ENCODE results near the gene OR9I1. TPM values are rescaled to one million over a fixed set of nuclear protein-coding genes. Genes with fewer than 3 reads are reported as not detected.

OR9I1 gene
- polyA plus RNA-seq, 4 donors, result not detected

GRCh38 chr11:58133309-58134076 is 8.2 kb upstream of the OR9I1 start:
- Histone ChIP-seq H3K9me3 (ENCODE audit: control insufficient read depth in 2 of 2, insufficient read depth in 1 of 2, low read depth in 1 of 2, low read length in 1 of 2) (no peaks in the 10 kb centered on the region), H3K36me3 (ENCODE audit: control insufficient read depth in 3 of 3, insufficient read depth in 2 of 3, low read depth in 1 of 3, low read length in 3 of 3) (no peaks in the 10 kb centered on the region), H3K27ac (ENCODE audit: low read depth in 1 of 3, low read length in 2 of 3) (peak overlapping the region in 1 of 3 donors; percentile 31), H3K4me1 (ENCODE audit: control insufficient read depth in 3 of 3, insufficient read depth in 2 of 3, low read depth in 1 of 3, low read length in 2 of 3) (peaks cover 0 to 3% (median 0%) of the 10 kb centered on the region in 3 donors), H3K4me3 (ENCODE audit: low read depth in 1 of 3, low read length in 3 of 3) (no peak overlapping the region), H3K27me3 (ENCODE audit: control insufficient read depth in 3 of 3, insufficient read depth in 3 of 3, low read length in 3 of 3) (peaks cover 0 to 2% (median 0%) of the 10 kb centered on the region in 3 donors)
- DNase-seq, result peak; percentile 56 to 65
- FAIRE-seq, result no peak
- 22 to 57% (median 45%) methylated on average over 7 of the region's 7 CpGs for WGBS, 3 donors

- DNase-seq (no peak), FAIRE-seq (no peak)
- Histone ChIP-seq H3K36me3 (ENCODE audit: control insufficient read depth in 3 of 3, insufficient read depth in 2 of 3, low read depth in 1 of 3, low read length in 3 of 3) (no peaks in the 10 kb centered on the region), H3K4me1 (ENCODE audit: control insufficient read depth in 3 of 3, insufficient read depth in 2 of 3, low read depth in 1 of 3, low read length in 2 of 3) (no peaks in the 10 kb centered on the region), H3K27ac (ENCODE audit: low read depth in 1 of 3, low read length in 2 of 3) (no peak overlapping the region), H3K27me3 (ENCODE audit: control insufficient read depth in 3 of 3, insufficient read depth in 3 of 3, low read length in 3 of 3) (no peaks in the 10 kb centered on the region), H3K9me3 (ENCODE audit: control insufficient read depth in 2 of 2, insufficient read depth in 1 of 2, low read depth in 1 of 2, low read length in 1 of 2) (no peaks in the 10 kb centered on the region), H3K4me3 (ENCODE audit: low read depth in 1 of 3, low read length in 3 of 3) (no peak overlapping the region)
Observed at GRCh38 chr11:58127350-58127749, 2.0 kb upstream of the OR9I1 start.

- DNase-seq (no peak), FAIRE-seq (no peak)
- Histone ChIP-seq H3K27ac (ENCODE audit: low read depth in 1 of 3, low read length in 2 of 3) (no peak overlapping the region), H3K4me3 (ENCODE audit: low read depth in 1 of 3, low read length in 3 of 3) (no peak overlapping the region), H3K27me3 (ENCODE audit: control insufficient read depth in 3 of 3, insufficient read depth in 3 of 3, low read length in 3 of 3) (no peaks in the 10 kb centered on the region), H3K9me3 (ENCODE audit: control insufficient read depth in 2 of 2, insufficient read depth in 1 of 2, low read depth in 1 of 2, low read length in 1 of 2) (no peaks in the 10 kb centered on the region), H3K4me1 (ENCODE audit: control insufficient read depth in 3 of 3, insufficient read depth in 2 of 3, low read depth in 1 of 3, low read length in 2 of 3) (no peaks in the 10 kb centered on the region), H3K36me3 (ENCODE audit: control insufficient read depth in 3 of 3, insufficient read depth in 2 of 3, low read depth in 1 of 3, low read length in 3 of 3) (no peaks in the 10 kb centered on the region)
- WGBS, 3 donors, result 74 to 78% (median 78%) methylated on average over 1 of the region's 1 CpG
Observed at GRCh38 chr11:58121096-58121495, 4.2 kb downstream of the OR9I1 start.

- Histone ChIP-seq H3K9me3 (ENCODE audit: control insufficient read depth in 2 of 2, insufficient read depth in 1 of 2, low read depth in 1 of 2, low read length in 1 of 2) (peaks cover 0 to 2% of the 10 kb centered on the region in 2 donors), H3K4me3 (ENCODE audit: low read depth in 1 of 3, low read length in 3 of 3) (no peak overlapping the region), H3K27ac (ENCODE audit: low read depth in 1 of 3, low read length in 2 of 3) (no peak overlapping the region), H3K4me1 (ENCODE audit: control insufficient read depth in 3 of 3, insufficient read depth in 2 of 3, low read depth in 1 of 3, low read length in 2 of 3) (no peaks in the 10 kb centered on the region), H3K27me3 (ENCODE audit: control insufficient read depth in 3 of 3, insufficient read depth in 3 of 3, low read length in 3 of 3) (no peaks in the 10 kb centered on the region), H3K36me3 (ENCODE audit: control insufficient read depth in 3 of 3, insufficient read depth in 2 of 3, low read depth in 1 of 3, low read length in 3 of 3) (no peaks in the 10 kb centered on the region)
- no peak for DNase-seq
- no peak for FAIRE-seq
- 84 to 94% (median 89%) methylated on average over 2 of the region's 2 CpGs for WGBS, 3 donors
Observed at GRCh38 chr11:58097437-58097836, 27.9 kb downstream of the OR9I1 start.

- Histone ChIP-seq H3K4me1 (ENCODE audit: control insufficient read depth in 3 of 3, insufficient read depth in 2 of 3, low read depth in 1 of 3, low read length in 2 of 3) (no peaks in the 10 kb centered on the region), H3K4me3 (ENCODE audit: low read depth in 1 of 3, low read length in 3 of 3) (no peak overlapping the region), H3K27ac (ENCODE audit: low read depth in 1 of 3, low read length in 2 of 3) (no peak overlapping the region), H3K36me3 (ENCODE audit: control insufficient read depth in 3 of 3, insufficient read depth in 2 of 3, low read depth in 1 of 3, low read length in 3 of 3) (no peaks in the 10 kb centered on the region), H3K9me3 (ENCODE audit: control insufficient read depth in 2 of 2, insufficient read depth in 1 of 2, low read depth in 1 of 2, low read length in 1 of 2) (no peaks in the 10 kb centered on the region), H3K27me3 (ENCODE audit: control insufficient read depth in 3 of 3, insufficient read depth in 3 of 3, low read length in 3 of 3) (no peaks in the 10 kb centered on the region)
- DNase-seq, result no peak
- WGBS, 3 donors, result 53 to 63% (median 59%) methylated on average over 2 of the region's 2 CpGs
- no peak for FAIRE-seq
Observed at GRCh38 chr11:58086528-58086927, 38.8 kb downstream of the OR9I1 start.

- DNase-seq, result peak in 1 of 2 donors; percentile 47
- no peaks in the 10 kb centered on the region for H3K27me3 ChIP-seq (ENCODE audit: control insufficient read depth in 3 of 3, insufficient read depth in 3 of 3, low read length in 3 of 3)
- no peaks in the 10 kb centered on the region for H3K4me1 ChIP-seq (ENCODE audit: control insufficient read depth in 3 of 3, insufficient read depth in 2 of 3, low read depth in 1 of 3, low read length in 2 of 3)
- no peaks in the 10 kb centered on the region for H3K9me3 ChIP-seq (ENCODE audit: control insufficient read depth in 2 of 2, insufficient read depth in 1 of 2, low read depth in 1 of 2, low read length in 1 of 2)
- no peak overlapping the region for H3K27ac ChIP-seq (ENCODE audit: low read depth in 1 of 3, low read length in 2 of 3)
- no peak overlapping the region for H3K4me3 ChIP-seq (ENCODE audit: low read depth in 1 of 3, low read length in 3 of 3)
- 9 to 28% (median 17%) methylated on average over 2 of the region's 2 CpGs for WGBS, 3 donors
- no peaks in the 10 kb centered on the region for H3K36me3 ChIP-seq (ENCODE audit: control insufficient read depth in 3 of 3, insufficient read depth in 2 of 3, low read depth in 1 of 3, low read length in 3 of 3)
- no peak for FAIRE-seq
Observed at GRCh38 chr11:58075781-58076180, 49.5 kb downstream of the OR9I1 start.

GRCh38 chr11:58070585-58070984 is 54.7 kb downstream of the OR9I1 start:
- 81 to 89% (median 86%) methylated on average over 1 of the region's 1 CpG for WGBS, 3 donors
- no peak overlapping the region for H3K4me3 ChIP-seq (ENCODE audit: low read depth in 1 of 3, low read length in 3 of 3)
- DNase-seq, result no peak
- H3K27me3 ChIP-seq (ENCODE audit: control insufficient read depth in 3 of 3, insufficient read depth in 3 of 3, low read length in 3 of 3), result no peaks in the 10 kb centered on the region
- no peak for FAIRE-seq
- no peak overlapping the region for H3K27ac ChIP-seq (ENCODE audit: low read depth in 1 of 3, low read length in 2 of 3)
- no peaks in the 10 kb centered on the region for H3K9me3 ChIP-seq (ENCODE audit: control insufficient read depth in 2 of 2, insufficient read depth in 1 of 2, low read depth in 1 of 2, low read length in 1 of 2)
- H3K4me1 ChIP-seq (ENCODE audit: control insufficient read depth in 3 of 3, insufficient read depth in 2 of 3, low read depth in 1 of 3, low read length in 2 of 3), result no peaks in the 10 kb centered on the region
- no peaks in the 10 kb centered on the region for H3K36me3 ChIP-seq (ENCODE audit: control insufficient read depth in 3 of 3, insufficient read depth in 2 of 3, low read depth in 1 of 3, low read length in 3 of 3)

- Histone ChIP-seq H3K4me1 (ENCODE audit: control insufficient read depth in 3 of 3, insufficient read depth in 2 of 3, low read depth in 1 of 3, low read length in 2 of 3) (no peaks in the 10 kb centered on the region), H3K9me3 (ENCODE audit: control insufficient read depth in 2 of 2, insufficient read depth in 1 of 2, low read depth in 1 of 2, low read length in 1 of 2) (no peaks in the 10 kb centered on the region), H3K4me3 (ENCODE audit: low read depth in 1 of 3, low read length in 3 of 3) (no peak overlapping the region), H3K27me3 (ENCODE audit: control insufficient read depth in 3 of 3, insufficient read depth in 3 of 3, low read length in 3 of 3) (peaks cover 0 to 2% (median 0%) of the 10 kb centered on the region in 3 donors), H3K36me3 (ENCODE audit: control insufficient read depth in 3 of 3, insufficient read depth in 2 of 3, low read depth in 1 of 3, low read length in 3 of 3) (no peaks in the 10 kb centered on the region), H3K27ac (ENCODE audit: low read depth in 1 of 3, low read length in 2 of 3) (no peak overlapping the region)
- WGBS, 3 donors, result 85 to 89% (median 87%) methylated on average over 6 of the region's 6 CpGs
- DNase-seq (no peak), FAIRE-seq (no peak)
Observed at GRCh38 chr11:58068655-58069054, 56.7 kb downstream of the OR9I1 start.

GRCh38 chr11:58067685-58068084 is 57.6 kb downstream of the OR9I1 start:
- no peak for DNase-seq
- H3K27me3 ChIP-seq (ENCODE audit: control insufficient read depth in 3 of 3, insufficient read depth in 3 of 3, low read length in 3 of 3), result peaks cover 0 to 2% (median 0%) of the 10 kb centered on the region in 3 donors
- WGBS, 3 donors, result 46 to 63% (median 55%) methylated on average over 5 of the region's 5 CpGs
- no peaks in the 10 kb centered on the region for H3K4me1 ChIP-seq (ENCODE audit: control insufficient read depth in 3 of 3, insufficient read depth in 2 of 3, low read depth in 1 of 3, low read length in 2 of 3)
- no peak overlapping the region for H3K27ac ChIP-seq (ENCODE audit: low read depth in 1 of 3, low read length in 2 of 3)
- no peaks in the 10 kb centered on the region for H3K36me3 ChIP-seq (ENCODE audit: control insufficient read depth in 3 of 3, insufficient read depth in 2 of 3, low read depth in 1 of 3, low read length in 3 of 3)
- H3K4me3 ChIP-seq (ENCODE audit: low read depth in 1 of 3, low read length in 3 of 3), result no peak overlapping the region
- no peaks in the 10 kb centered on the region for H3K9me3 ChIP-seq (ENCODE audit: control insufficient read depth in 2 of 2, insufficient read depth in 1 of 2, low read depth in 1 of 2, low read length in 1 of 2)
- FAIRE-seq, result no peak

Measured in small intestine (tissue), 7 donors.